ENCODE data around the gene PTER. TPM values are rescaled to one million over a fixed set of nuclear protein-coding genes. Genes with fewer than 3 reads are reported as not detected.

The PTER gene
- total RNA-seq, 1 donor: 5.6 TPM

- H3K4me3 ChIP-seq (ENCODE audit: low read depth, low read length): peak within 1 kb of the TSS; percentile 48
- no peak for TF ChIP-seq CTCF (IDR thresholded peaks at IDR 0.05; ENCODE audit: insufficient read depth, low read depth, low read length)
- DNase-seq (ENCODE audit: low read depth): peak; percentile 23
These were observed 84.7 kb downstream of the PTER start, which contains the start of gene C1QL3 for GRCh38 chr10:16521311-16522016. Gene C1QL3 (minus strand): TSS chr10:16521879. CDS start chr10:16521065, 814 bp downstream.

- H3K4me3 ChIP-seq (ENCODE audit: low read depth, low read length): no peak overlapping the region
- no peak for DNase-seq (ENCODE audit: low read depth)
- TF ChIP-seq CTCF (IDR thresholded peaks at IDR 0.05; ENCODE audit: insufficient read depth, low read depth, low read length): no peak
These were observed 90.6 kb downstream of the PTER start for GRCh38 chr10:16527452-16527851.

GRCh38 chr10:16529853-16530252 lies 93.0 kb downstream of the PTER start:
- TF ChIP-seq CTCF (IDR thresholded peaks at IDR 0.05; ENCODE audit: insufficient read depth, low read depth, low read length): no peak
- no peak overlapping the region for H3K4me3 ChIP-seq (ENCODE audit: low read depth, low read length)

GRCh38 chr10:16536155-16536554 lies 99.3 kb downstream of the PTER start:
- TF ChIP-seq CTCF (IDR thresholded peaks at IDR 0.05; ENCODE audit: insufficient read depth, low read depth, low read length): no peak

More at GRCh38 chr10:16529853-16530252, 93.0 kb downstream of the PTER start:
- DNase-seq (ENCODE audit: low read depth): peak; percentile 14

GRCh38 chr10:16544099-16544498 lies 107.3 kb downstream of the PTER start:
- no peak overlapping the region for H3K4me3 ChIP-seq (ENCODE audit: low read depth, low read length)
- TF ChIP-seq CTCF (IDR thresholded peaks at IDR 0.05; ENCODE audit: insufficient read depth, low read depth, low read length): no peak
- no peak for DNase-seq (ENCODE audit: low read depth)

More at GRCh38 chr10:16536155-16536554, 99.3 kb downstream of the PTER start:
- DNase-seq (ENCODE audit: low read depth): no peak
- H3K4me3 ChIP-seq (ENCODE audit: low read depth, low read length): no peak overlapping the region

- no peak for TF ChIP-seq CTCF (IDR thresholded peaks at IDR 0.05; ENCODE audit: insufficient read depth, low read depth, low read length)
- DNase-seq (ENCODE audit: low read depth): no peak
- H3K4me3 ChIP-seq (ENCODE audit: low read depth, low read length): no peak overlapping the region
These were observed 107.8 kb downstream of the PTER start for GRCh38 chr10:16544591-16544990.
